H9 (cell line): Measurements from ENCODE around the gene ARHGDIA. TPM values are rescaled to one million over a fixed set of nuclear protein-coding genes. Genes with fewer than 3 reads are reported as not detected.

Source experiments
- DNase-seq: peaks from one replicate; pipeline ENCODE4 v3.0.0-alpha.2; 2017
- H2AFZ ChIP-seq: one replicate; pipeline ENCODE4 v1.6.1; 2013; ENCODE audit warnings: mild to moderate bottlenecking, low read length, control low read depth, moderate library complexity
- H2AK5ac ChIP-seq: 2 replicates; pipeline ENCODE4 v1.6.1; 2013; ENCODE audit warnings: low read length, control low read depth, mixed read lengths; ENCODE audit not compliant: insufficient read length
- H2BK120ac ChIP-seq: one replicate; pipeline ENCODE4 v1.6.1; 2013; ENCODE audit warnings: low read depth, mild to moderate bottlenecking, low read length, control low read depth, inconsistent platforms; ENCODE audit not compliant: poor library complexity, severe bottlenecking
- H2BK12ac ChIP-seq: 2 replicates; pipeline ENCODE4 v1.6.1; 2013; ENCODE audit warnings: low read length, control low read depth, mixed read lengths, low read depth; ENCODE audit not compliant: insufficient read length
- H2BK15ac ChIP-seq: 2 replicates; pipeline ENCODE4 v1.6.1; 2013; ENCODE audit warnings: low read depth, low read length, control low read depth
- H2BK20ac ChIP-seq: one replicate; pipeline ENCODE4 v1.6.1; 2013; ENCODE audit warnings: low read depth, mild to moderate bottlenecking, low read length, control low read depth, inconsistent platforms; ENCODE audit not compliant: poor library complexity, severe bottlenecking
- H2BK5ac ChIP-seq: 2 replicates; pipeline ENCODE4 v1.6.1; 2013; ENCODE audit warnings: low read length, control low read depth, mixed read lengths; ENCODE audit not compliant: insufficient read length
- H3K14ac ChIP-seq: 2 replicates; pipeline ENCODE4 v1.6.1; 2013; ENCODE audit warnings: low read length, control low read depth; ENCODE audit not compliant: insufficient read depth
- H3K18ac ChIP-seq: 2 replicates; pipeline ENCODE4 v1.6.1; 2013; ENCODE audit warnings: low read depth, mild to moderate bottlenecking, mixed read lengths, low read length, control low read depth; ENCODE audit not compliant: insufficient read length
- H3K23ac ChIP-seq: 2 replicates; pipeline ENCODE4 v1.6.1; 2013; ENCODE audit warnings: low read length, control low read depth, mixed read lengths, low read depth; ENCODE audit not compliant: insufficient read length
- H3K23me2 ChIP-seq: 2 replicates; pipeline ENCODE4 v1.6.1; 2013; ENCODE audit warnings: low read depth, mild to moderate bottlenecking, mixed read lengths, low read length, control low read depth; ENCODE audit not compliant: insufficient read length, poor library complexity, severe bottlenecking
- H3K27ac ChIP-seq: 2 replicates; pipeline ENCODE4 v1.5.1; 2013; ENCODE audit warnings: low read length, control low read depth, mixed read lengths, low read depth; ENCODE audit not compliant: insufficient read length
- H3K27me3 ChIP-seq: 2 replicates; pipeline ENCODE4 v1.6.1; 2013; ENCODE audit warnings: low read length, control low read depth, inconsistent platforms; ENCODE audit not compliant: insufficient read depth
- H3K4ac ChIP-seq: 2 replicates; pipeline ENCODE4 v1.6.1; 2013; ENCODE audit warnings: low read depth, mild to moderate bottlenecking, control low read depth, inconsistent platforms, low read length, moderate library complexity
- H3K4me1 ChIP-seq: 2 replicates; pipeline ENCODE4 v1.6.1; 2013; ENCODE audit warnings: low read length, control low read depth, inconsistent platforms; ENCODE audit not compliant: insufficient read depth
- H3K4me2 ChIP-seq: 2 replicates; pipeline ENCODE4 v1.6.1; 2013; ENCODE audit warnings: low read length, control low read depth, mixed read lengths; ENCODE audit not compliant: insufficient read length, insufficient read depth
- H3K56ac ChIP-seq: 2 replicates; pipeline ENCODE4 v1.6.1; 2013; ENCODE audit warnings: low read depth, mild to moderate bottlenecking, mixed read lengths, low read length, control low read depth; ENCODE audit not compliant: insufficient read length
- H3K79me1 ChIP-seq: 2 replicates; pipeline ENCODE4 v1.6.1; 2013; ENCODE audit warnings: low read depth, mild to moderate bottlenecking, moderate library complexity, low read length, control low read depth, inconsistent platforms; ENCODE audit not compliant: insufficient read depth, poor library complexity, severe bottlenecking
- H3K79me2 ChIP-seq: 2 replicates; pipeline ENCODE4 v1.6.1; 2013; ENCODE audit warnings: low read length, control low read depth, inconsistent platforms; ENCODE audit not compliant: insufficient read depth
- H3K9ac ChIP-seq: 2 replicates; pipeline ENCODE4 v1.6.1; 2013; ENCODE audit warnings: low read length, control low read depth, mixed read lengths; ENCODE audit not compliant: insufficient read length; ENCODE audit errors: extremely low read depth
- H3K9me3 ChIP-seq: one replicate; pipeline ENCODE4 v1.6.1; 2013; ENCODE audit warnings: low read depth, low read length, inconsistent platforms; ENCODE audit not compliant: control insufficient read depth
- H3T11ph ChIP-seq: one replicate; pipeline ENCODE4 v1.6.1; 2013; ENCODE audit warnings: mild to moderate bottlenecking, low read length, control low read depth, inconsistent platforms
- H4K20me1 ChIP-seq: one replicate; pipeline ENCODE4 v1.6.1; 2013; ENCODE audit not compliant: control insufficient read depth, insufficient read length, insufficient read depth
- H4K5ac ChIP-seq: 2 replicates; pipeline ENCODE4 v1.6.1; 2013; ENCODE audit warnings: low read depth, mild to moderate bottlenecking, mixed read lengths, low read length, control low read depth; ENCODE audit not compliant: insufficient read length
- H4K8ac ChIP-seq: replicated peaks from 2 replicates; pipeline ENCODE4 v1.6.1; 2013; ENCODE audit warnings: low read length, control low read depth, mixed read lengths, low read depth; ENCODE audit not compliant: insufficient read length
- H4K91ac ChIP-seq: 2 replicates; pipeline ENCODE4 v1.6.1; 2013; ENCODE audit warnings: low read depth, mild to moderate bottlenecking, moderate library complexity, mixed read lengths, low read length, control low read depth; ENCODE audit not compliant: insufficient read length
- H3K27ac Mint-ChIP-seq, 3 experiments: 2 replicates in 2 of 3; 3 replicates in 1 of 3; pipeline ENCODE4 v1.8.0; 2020 to 2021; ENCODE audit warnings: mixed read lengths in 3 of 3, mild to moderate bottlenecking in 1 of 3, moderate library complexity in 1 of 3
- H3K27me3 Mint-ChIP-seq: 2 replicates; pipeline ENCODE4 v1.8.0; 2021; ENCODE audit warnings: low read depth, mild to moderate bottlenecking, moderate library complexity, mixed read lengths
- H3K36me3 Mint-ChIP-seq, 3 experiments: 2 replicates in 2 of 3; 3 replicates in 1 of 3; pipeline ENCODE4 v1.8.0; 2020 to 2021; ENCODE audit warnings: low read depth in 3 of 3, mixed read lengths in 3 of 3; ENCODE audit not compliant: insufficient read depth in 1 of 3
- H3K4me1 Mint-ChIP-seq, 2 experiments: 2 replicates each; pipeline ENCODE4 v1.8.0; 2020; ENCODE audit warnings: mixed read lengths in 2 of 2
- H3K4me3 Mint-ChIP-seq, 2 experiments: 2 replicates in 1 of 2; 3 replicates in 1 of 2; pipeline ENCODE4 v1.8.0; 2020 to 2021; ENCODE audit warnings: mild to moderate bottlenecking in 2 of 2, mixed read lengths in 2 of 2, moderate library complexity in 1 of 2
- H3K9me3 Mint-ChIP-seq, 2 experiments: 2 replicates in 1 of 2; 3 replicates in 1 of 2; pipeline ENCODE4 v1.8.0; 2020; ENCODE audit warnings: mild to moderate bottlenecking in 2 of 2, mixed read lengths in 2 of 2, moderate library complexity in 1 of 2
- CTCF ChIP-seq: fragments of 200-600 bp; sonication (generic); conservative IDR thresholded peaks from 3 replicates; pipeline ENCODE4 v1.8.0; 2021; ENCODE audit warnings: antibody characterized with exemption, mild to moderate bottlenecking
- WGBS: extraction: QIAGEN DNeasy Blood & Tissue Kit; methylation state at CpG from one replicate; pipeline ENCODE4 v1.1.7; 2013; ENCODE audit warnings: missing lambda C conversion rate, low lambda C conversion rate, mixed read lengths; ENCODE audit not compliant: insufficient read length; ENCODE audit errors: extremely low coverage; 5-methylcytosine and 5-hydroxymethylcytosine counted together
- total RNA-seq: library from RNA; stranded (reverse); gene quantifications from 2 replicates; pipeline ENCODE4 v1.2.1, GENCODE V29; 2021

The ARHGDIA gene
- total RNA-seq, 1 experiment from 2014 or later: 247 TPM

- no peaks in the 10 kb centered on the region for H4K20me1 ChIP-seq
- no peak overlapping the region for H2AK5ac ChIP-seq
- Mint-ChIP-seq H3K9me3 (no peaks in the 10 kb centered on the region; a peak in 1 of 5 replicates), H3K36me3 (peaks cover 0 to 5% (median 4%) of the 10 kb centered on the region in 3 experiments; a peak in 4 of 7 replicates), H3K27ac (peak overlapping the region in 2 of 3 experiments; percentile 41 to 64; a peak in 1 of 7 replicates), H3K27me3 (no peaks in the 10 kb centered on the region; the same call in 1 of the 2 replicates), H3K4me3 (no peak overlapping the region), H3K4me1 (peaks cover 5 to 15% of the 10 kb centered on the region in 2 experiments)
- no peak overlapping the region for H2BK5ac ChIP-seq
- no peak overlapping the region for H2AFZ ChIP-seq
- H4K8ac ChIP-seq: no peak overlapping the region
- H3K23ac ChIP-seq: no peak overlapping the region
- no peak overlapping the region for H3K18ac ChIP-seq
- no peaks in the 10 kb centered on the region; the same call in 1 of the 2 replicates for H3K4me1 ChIP-seq
- no peak overlapping the region for H2BK120ac ChIP-seq
- H3K79me1 ChIP-seq: peaks cover 3% of the 10 kb centered on the region
- H3K4me2 ChIP-seq: no peak overlapping the region
- no peak overlapping the region for H3T11ph ChIP-seq
- H3K14ac ChIP-seq: no peak overlapping the region
- no peak overlapping the region for H2BK20ac ChIP-seq
- no peak overlapping the region for H4K5ac ChIP-seq
- no peaks in the 10 kb centered on the region for H3K27me3 ChIP-seq
- no peak overlapping the region for H2BK12ac ChIP-seq
- H3K79me2 ChIP-seq: no peaks in the 10 kb centered on the region
- no peak overlapping the region for H2BK15ac ChIP-seq
- no peak for DNase-seq
- TF ChIP-seq CTCF: no peak
- no peaks in the 10 kb centered on the region for H3K23me2 ChIP-seq
- H3K27ac ChIP-seq: no peak overlapping the region
- no peak overlapping the region for H3K56ac ChIP-seq
- no peak overlapping the region for H4K91ac ChIP-seq
- H3K9me3 ChIP-seq: no peaks in the 10 kb centered on the region
- no peak overlapping the region for H3K9ac ChIP-seq
- WGBS: no CpG with 5 or more reads among the region's 30 CpGs
- no peak overlapping the region for H3K4ac ChIP-seq
Observed at GRCh38 chr17:81822996-81823819, 47.9 kb downstream of the ARHGDIA start.
